OCI-LY7 (cell line): Measurements from ENCODE around the gene AXIN1.
"Not testable (repeated sequence)": the region's sequence is repeated elsewhere in the genome, so short reads cannot be mapped to it uniquely, and the experiment has no call there.

Experiments used
- EZH2phosphoT487 ChIP-seq: fragments of 200-600 bp; sonication (generic); IDR thresholded peaks from 2 replicates; pipeline ENCODE4 v1.6.1; 2018; ENCODE audit warnings: low read depth, borderline replicate concordance, mild to moderate bottlenecking, mixed run types, antibody characterized with exemption, low read length, moderate library complexity, mixed read lengths
- TF ChIP-seq, protein P1 (sequence below): fragments of 200-600 bp; sonication (generic); conservative IDR thresholded peaks from 2 replicates; pipeline ENCODE4 v1.5.1; 2014; ENCODE audit warnings: mild to moderate bottlenecking, antibody characterized with exemption, low read length, moderate library complexity, mixed read lengths

- TF ChIP-seq, protein P1, sequence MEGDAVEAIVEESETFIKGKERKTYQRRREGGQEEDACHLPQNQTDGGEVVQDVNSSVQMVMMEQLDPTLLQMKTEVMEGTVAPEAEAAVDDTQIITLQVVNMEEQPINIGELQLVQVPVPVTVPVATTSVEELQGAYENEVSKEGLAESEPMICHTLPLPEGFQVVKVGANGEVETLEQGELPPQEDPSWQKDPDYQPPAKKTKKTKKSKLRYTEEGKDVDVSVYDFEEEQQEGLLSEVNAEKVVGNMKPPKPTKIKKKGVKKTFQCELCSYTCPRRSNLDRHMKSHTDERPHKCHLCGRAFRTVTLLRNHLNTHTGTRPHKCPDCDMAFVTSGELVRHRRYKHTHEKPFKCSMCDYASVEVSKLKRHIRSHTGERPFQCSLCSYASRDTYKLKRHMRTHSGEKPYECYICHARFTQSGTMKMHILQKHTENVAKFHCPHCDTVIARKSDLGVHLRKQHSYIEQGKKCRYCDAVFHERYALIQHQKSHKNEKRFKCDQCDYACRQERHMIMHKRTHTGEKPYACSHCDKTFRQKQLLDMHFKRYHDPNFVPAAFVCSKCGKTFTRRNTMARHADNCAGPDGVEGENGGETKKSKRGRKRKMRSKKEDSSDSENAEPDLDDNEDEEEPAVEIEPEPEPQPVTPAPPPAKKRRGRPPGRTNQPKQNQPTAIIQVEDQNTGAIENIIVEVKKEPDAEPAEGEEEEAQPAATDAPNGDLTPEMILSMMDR = not testable (repeated sequence)
- not testable (repeated sequence) for TF ChIP-seq EZH2phosphoT487
Measured at GRCh38 chr16:258091-258490, 94.4 kb downstream of the AXIN1 start.
